ENCODE measurements around the gene NSRP1.
A peak's percentile ranks its signal among the peaks of the same experiment; 100 is the strongest.
"Not testable (repeated sequence)": the region's sequence is repeated elsewhere in the genome, so short reads cannot be mapped to it uniquely, and the experiment has no call there.

The NSRP1 gene

GRCh38 chr17:30117675-30118081 lies 1.1 kb downstream of the NSRP1 start:
- no peak for TF ChIP-seq CTCF (IDR thresholded peaks at IDR 0.05)
- H3K9me3 ChIP-seq (ENCODE audit: control insufficient read depth, low read length) = no peaks in the 10 kb centered on the region
- peaks cover 2% of the 10 kb centered on the region for H3K4me1 ChIP-seq
- H3K4me3 ChIP-seq (ENCODE audit: low read depth, low read length) = peak overlapping the region; percentile 96
- peak overlapping the region; percentile 96 for H3K4me2 ChIP-seq (ENCODE audit: low read length)
- no peak overlapping the region for H3K9ac ChIP-seq
- peak overlapping the region; percentile 99 for H3K27ac ChIP-seq
- H2AFZ ChIP-seq = no peak overlapping the region
- H3K79me2 ChIP-seq = peaks cover 24% of the 10 kb centered on the region
- no peaks in the 10 kb centered on the region for H3K27me3 ChIP-seq (ENCODE audit: control insufficient read depth, insufficient read depth, low read length)
- H3K36me3 ChIP-seq (ENCODE audit: control insufficient read depth, insufficient read depth, low read length) = no peaks in the 10 kb centered on the region

- H3K27me3 ChIP-seq (ENCODE audit: control insufficient read depth, insufficient read depth, low read length); H3K9me3 ChIP-seq (ENCODE audit: control insufficient read depth, low read length); H3K4me2 ChIP-seq (ENCODE audit: low read length); H3K4me3 ChIP-seq (ENCODE audit: low read depth, low read length); H3K4me1 ChIP-seq; H3K27ac ChIP-seq; H2AFZ ChIP-seq; H3K36me3 ChIP-seq (ENCODE audit: control insufficient read depth, insufficient read depth, low read length); H3K9ac ChIP-seq: not testable (repeated sequence)
- peaks cover 24% of the 10 kb centered on the region for H3K79me2 ChIP-seq
Measured at GRCh38 chr17:30118635-30119034, 2.0 kb downstream of the NSRP1 start.

GRCh38 chr17:30124273-30124796 lies 7.7 kb downstream of the NSRP1 start:
- Histone ChIP-seq H3K27ac (no peak overlapping the region), H3K79me2 (peaks cover 21% of the 10 kb centered on the region), H3K9me3 (ENCODE audit: control insufficient read depth, low read length) (no peaks in the 10 kb centered on the region), H3K4me2 (ENCODE audit: low read length) (no peak overlapping the region), H3K4me3 (ENCODE audit: low read depth, low read length) (no peak overlapping the region), H2AFZ (no peak overlapping the region), H3K9ac (no peak overlapping the region), H3K36me3 (ENCODE audit: control insufficient read depth, insufficient read depth, low read length) (no peaks in the 10 kb centered on the region), H3K27me3 (ENCODE audit: control insufficient read depth, insufficient read depth, low read length) (no peaks in the 10 kb centered on the region), H3K4me1 (no peaks in the 10 kb centered on the region)
- no peak for TF ChIP-seq CTCF (IDR thresholded peaks at IDR 0.05)

GRCh38 chr17:30130121-30130520 lies 13.5 kb downstream of the NSRP1 start:
- peaks cover 38% of the 10 kb centered on the region for H3K79me2 ChIP-seq
- H3K27ac ChIP-seq = no peak overlapping the region
- no peaks in the 10 kb centered on the region for H3K27me3 ChIP-seq (ENCODE audit: control insufficient read depth, insufficient read depth, low read length)
- no peak overlapping the region for H3K4me3 ChIP-seq (ENCODE audit: low read depth, low read length)
- no peaks in the 10 kb centered on the region for H3K36me3 ChIP-seq (ENCODE audit: control insufficient read depth, insufficient read depth, low read length)
- no peak overlapping the region for H2AFZ ChIP-seq
- peaks cover 6% of the 10 kb centered on the region for H3K4me1 ChIP-seq
- no peaks in the 10 kb centered on the region for H3K9me3 ChIP-seq (ENCODE audit: control insufficient read depth, low read length)
- no peak for TF ChIP-seq CTCF (IDR thresholded peaks at IDR 0.05)
- no peak overlapping the region for H3K4me2 ChIP-seq (ENCODE audit: low read length)
- H3K9ac ChIP-seq = no peak overlapping the region

GRCh38 chr17:30132615-30133014 lies 16.0 kb downstream of the NSRP1 start:
- Histone ChIP-seq H3K4me2 (ENCODE audit: low read length) (no peak overlapping the region), H3K79me2 (peaks cover 36% of the 10 kb centered on the region), H3K36me3 (ENCODE audit: control insufficient read depth, insufficient read depth, low read length) (no peaks in the 10 kb centered on the region), H3K9ac (no peak overlapping the region), H3K4me3 (ENCODE audit: low read depth, low read length) (no peak overlapping the region), H2AFZ (no peak overlapping the region), H3K27me3 (ENCODE audit: control insufficient read depth, insufficient read depth, low read length) (no peaks in the 10 kb centered on the region), H3K27ac (no peak overlapping the region), H3K9me3 (ENCODE audit: control insufficient read depth, low read length) (no peaks in the 10 kb centered on the region), H3K4me1 (peaks cover 6% of the 10 kb centered on the region)
- no peak for TF ChIP-seq CTCF (IDR thresholded peaks at IDR 0.05)
